GM12874 (cell line): Measurements from ENCODE around the gene UVSSA.

Experiments used
- TF ChIP-seq, protein P1 (sequence below): IDR thresholded peaks from 2 replicates; pipeline ENCODE4 v1.5.1; 2011; ENCODE audit warnings: low read depth, mild to moderate bottlenecking, control low read depth, low read length, moderate library complexity; ENCODE audit not compliant: insufficient read depth

Gene UVSSA

DNA sequence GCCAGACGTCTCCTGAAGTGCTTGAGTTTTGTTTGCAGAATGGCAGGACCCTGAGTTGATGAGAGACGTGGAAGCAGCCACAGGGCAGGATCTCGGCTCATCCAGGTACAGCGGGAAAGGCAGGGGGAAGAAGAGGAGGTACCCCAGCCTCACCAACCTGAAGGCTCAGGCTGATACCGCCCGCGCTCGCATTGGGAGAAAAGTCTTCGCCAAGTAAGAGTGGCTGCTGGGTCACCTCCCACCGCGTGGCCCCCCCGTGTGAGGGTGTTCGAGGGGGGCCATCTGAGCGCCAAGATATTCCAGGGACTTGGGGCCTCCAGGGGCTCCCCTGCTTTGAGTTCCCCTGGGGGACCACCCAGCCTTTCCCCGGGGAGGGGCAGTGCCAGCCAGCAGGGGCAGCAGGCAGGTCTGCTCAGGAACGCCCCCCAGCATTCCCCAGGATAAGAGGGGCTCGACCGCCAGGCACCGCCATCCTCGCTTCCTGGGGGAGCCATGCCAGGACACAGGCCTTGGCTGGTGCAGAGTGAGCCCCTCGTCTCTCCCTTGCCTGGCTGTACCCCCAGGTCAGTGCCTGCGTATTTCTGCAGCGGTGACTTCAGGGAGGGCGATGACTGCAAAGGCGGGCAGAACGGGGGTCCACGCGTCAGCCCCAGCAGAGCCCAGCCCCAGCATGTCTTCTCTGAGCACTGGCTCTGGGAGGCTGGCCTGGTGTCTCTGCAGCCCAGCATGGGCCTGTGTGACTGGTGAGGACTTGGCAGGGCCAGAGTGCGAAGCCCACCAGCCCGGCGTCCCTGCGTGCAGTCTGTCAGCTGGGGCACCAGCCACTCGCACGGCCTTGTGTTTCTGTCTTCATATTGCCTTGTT lies 37.0 kb downstream of the UVSSA start:
- TF ChIP-seq, protein P1, sequence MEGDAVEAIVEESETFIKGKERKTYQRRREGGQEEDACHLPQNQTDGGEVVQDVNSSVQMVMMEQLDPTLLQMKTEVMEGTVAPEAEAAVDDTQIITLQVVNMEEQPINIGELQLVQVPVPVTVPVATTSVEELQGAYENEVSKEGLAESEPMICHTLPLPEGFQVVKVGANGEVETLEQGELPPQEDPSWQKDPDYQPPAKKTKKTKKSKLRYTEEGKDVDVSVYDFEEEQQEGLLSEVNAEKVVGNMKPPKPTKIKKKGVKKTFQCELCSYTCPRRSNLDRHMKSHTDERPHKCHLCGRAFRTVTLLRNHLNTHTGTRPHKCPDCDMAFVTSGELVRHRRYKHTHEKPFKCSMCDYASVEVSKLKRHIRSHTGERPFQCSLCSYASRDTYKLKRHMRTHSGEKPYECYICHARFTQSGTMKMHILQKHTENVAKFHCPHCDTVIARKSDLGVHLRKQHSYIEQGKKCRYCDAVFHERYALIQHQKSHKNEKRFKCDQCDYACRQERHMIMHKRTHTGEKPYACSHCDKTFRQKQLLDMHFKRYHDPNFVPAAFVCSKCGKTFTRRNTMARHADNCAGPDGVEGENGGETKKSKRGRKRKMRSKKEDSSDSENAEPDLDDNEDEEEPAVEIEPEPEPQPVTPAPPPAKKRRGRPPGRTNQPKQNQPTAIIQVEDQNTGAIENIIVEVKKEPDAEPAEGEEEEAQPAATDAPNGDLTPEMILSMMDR: no peak

DNA sequence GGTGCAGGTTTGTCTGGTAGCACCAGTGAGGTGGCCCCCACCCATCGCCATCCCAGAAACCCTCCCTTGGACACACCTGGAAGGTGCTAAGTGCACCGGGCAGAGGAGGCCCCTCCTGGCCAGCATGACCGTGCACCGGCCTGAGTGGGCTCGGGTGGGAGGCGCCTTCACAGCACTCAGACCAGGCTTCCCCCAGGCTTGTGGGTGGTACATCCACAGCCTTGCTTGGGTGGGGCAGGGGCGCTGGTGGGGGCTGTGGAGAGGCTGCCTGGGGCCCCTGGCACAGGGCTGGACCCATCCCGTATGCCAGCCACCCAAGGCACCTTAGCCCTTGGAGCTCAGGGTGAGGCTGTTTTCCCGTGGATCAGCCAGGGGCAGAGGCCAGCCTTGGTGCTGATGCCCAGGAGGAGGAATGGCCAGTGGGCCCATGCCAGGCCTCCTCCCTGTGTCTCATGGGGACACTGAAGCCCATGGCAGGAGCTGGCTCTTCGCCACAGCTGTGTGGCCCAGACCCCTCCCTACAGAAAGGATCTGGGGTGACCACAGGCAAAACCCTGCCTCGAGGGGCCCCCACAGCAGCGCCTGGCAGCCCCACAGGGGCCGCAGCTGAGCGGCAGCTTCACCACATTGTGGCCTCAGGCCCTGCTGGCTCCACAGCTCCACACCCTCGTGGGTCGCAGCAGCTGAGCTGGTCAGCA lies 37.8 kb downstream of the UVSSA start:
- TF ChIP-seq, protein P1: no peak

DNA sequence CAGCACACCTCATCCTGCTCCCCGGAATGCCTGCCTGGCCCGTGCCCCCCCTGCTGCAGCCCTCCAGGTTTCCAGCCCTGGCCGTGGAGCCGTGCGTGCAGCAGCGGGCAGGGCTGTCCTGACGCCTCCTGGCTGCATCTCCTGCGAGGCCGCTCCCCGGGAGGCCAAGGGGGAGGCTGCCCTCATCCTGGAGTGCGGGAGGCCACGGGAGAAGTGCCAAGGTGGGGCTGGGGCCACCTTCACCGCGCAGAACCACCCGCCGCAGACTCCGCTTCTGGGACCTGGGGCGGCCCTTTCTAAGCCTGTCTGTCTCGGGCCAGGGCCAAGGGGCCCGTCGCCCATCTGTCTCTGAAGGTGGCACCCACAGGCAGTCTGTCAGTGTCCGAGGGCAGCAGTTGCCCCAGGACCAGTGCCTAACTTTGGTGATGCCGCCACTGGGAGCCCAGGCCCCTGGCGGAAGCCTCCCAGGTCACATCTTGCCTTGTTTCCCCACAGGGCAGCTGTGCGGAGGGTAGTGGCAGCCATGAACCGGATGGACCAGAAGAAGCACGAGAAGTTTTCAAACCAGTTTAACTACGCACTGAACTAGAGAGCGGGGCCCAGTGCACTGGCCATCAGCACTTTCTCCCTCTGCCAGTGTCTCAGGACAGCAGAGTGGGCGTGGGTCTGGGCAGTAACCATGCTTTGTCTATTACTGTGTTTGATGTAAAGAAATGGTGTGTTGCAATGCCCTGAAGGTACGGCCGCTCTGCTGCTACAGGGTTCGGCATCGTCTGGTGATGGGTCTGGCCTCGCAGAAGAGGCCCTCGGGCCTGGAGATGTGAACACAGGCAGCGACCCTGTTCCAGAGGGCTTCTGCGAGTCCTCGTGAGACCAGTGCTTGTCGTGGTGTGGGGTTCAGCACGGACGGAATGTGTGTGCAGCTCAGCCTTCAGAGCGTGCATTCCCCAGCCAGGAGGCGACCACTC lies 38.6 kb downstream of the UVSSA start:
- TF ChIP-seq, protein P1: no peak

DNA sequence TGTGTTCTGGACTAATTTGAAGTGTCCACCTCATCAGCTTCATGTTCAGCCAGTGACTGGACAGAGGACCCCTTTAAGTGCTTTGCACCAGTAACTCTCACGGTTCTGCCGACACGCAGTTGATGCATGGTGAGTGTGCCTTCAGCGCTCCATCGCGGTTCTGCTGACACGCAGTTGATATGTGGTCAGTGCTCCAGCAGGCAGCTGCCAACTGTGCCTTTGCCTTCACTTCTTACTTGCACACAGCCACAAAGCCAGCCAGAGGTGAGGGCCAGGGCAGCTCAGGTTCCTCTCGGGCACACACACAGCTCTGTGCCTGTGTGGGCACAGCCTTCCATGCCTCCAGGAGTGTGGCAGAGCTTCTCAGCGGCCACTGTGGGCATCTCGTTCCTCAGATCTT lies 46.9 kb downstream of the UVSSA start:
- TF ChIP-seq, protein P1: no peak

DNA sequence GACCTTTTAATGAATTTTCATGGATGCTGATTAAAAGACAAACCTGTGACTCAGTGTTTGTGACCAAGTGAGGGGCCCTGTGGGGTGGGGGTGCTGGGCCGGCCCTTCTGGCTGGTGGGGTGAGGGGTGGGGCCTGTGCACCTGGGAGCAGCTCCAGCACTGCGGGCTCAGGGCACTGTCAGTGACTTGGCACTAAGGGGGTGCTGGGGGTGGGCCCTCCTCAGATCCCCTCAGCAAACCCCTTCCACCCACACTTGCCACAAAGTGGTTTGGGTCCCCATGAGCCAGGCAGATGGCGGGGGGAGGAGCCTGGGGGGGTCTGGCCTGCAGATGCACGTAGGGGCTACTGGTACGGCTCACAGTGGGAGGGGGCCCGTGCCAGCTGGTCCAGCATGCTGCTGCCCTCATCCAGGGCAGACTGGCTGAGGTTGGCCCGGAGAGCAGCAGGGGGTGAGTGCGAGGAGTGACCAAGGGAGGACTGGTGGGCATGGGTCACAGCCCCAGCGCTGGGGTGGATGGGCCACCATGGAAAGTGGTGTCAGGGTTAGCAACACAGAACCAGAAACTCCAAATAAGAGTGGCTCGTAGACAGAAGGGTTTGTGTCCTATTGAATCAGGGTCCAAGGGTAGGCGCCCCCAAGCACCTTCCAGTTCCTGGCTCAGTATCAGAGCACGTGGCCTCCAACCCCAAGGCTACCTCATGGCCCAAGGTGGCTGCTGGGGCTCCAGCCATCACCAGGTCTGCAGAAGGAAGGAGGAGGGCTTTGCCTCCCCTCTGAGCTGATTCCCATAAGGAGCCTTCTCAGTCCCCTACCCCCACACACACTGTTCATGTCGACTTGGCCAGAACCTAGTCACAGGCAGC lies 49.2 kb downstream of the UVSSA start:
- TF ChIP-seq, protein P1: no peak

DNA sequence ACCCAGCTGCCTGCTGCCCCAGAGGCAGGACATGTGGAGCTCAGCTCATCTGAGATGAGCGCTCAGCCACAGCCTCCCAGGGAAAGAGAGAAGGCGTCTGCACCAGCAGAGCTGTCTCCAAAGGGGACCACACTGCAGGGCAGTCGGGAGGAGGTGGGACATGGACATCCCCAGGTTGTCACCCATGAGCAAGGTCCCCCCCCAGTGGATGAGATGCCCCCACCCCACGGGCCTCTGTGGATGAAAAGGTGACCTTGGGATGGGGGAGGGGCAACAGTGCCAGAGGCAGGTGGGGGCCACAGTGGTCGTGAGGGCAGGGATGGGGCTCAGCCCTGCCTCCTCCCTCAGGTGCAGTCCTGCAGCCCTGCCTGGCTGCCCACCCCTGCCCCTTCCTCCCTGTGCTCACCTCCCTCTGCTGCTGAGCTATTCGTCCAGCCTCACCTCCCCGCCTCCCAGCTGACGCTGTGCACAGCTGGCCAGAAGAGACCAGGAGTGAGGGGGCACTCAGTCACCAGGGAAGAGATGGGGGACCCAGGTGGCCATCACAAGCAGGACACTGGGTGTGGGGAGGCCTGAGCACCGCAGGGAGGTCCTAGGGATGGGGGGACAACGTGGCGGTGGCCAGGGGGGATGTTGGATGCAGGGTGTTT lies 49.9 kb downstream of the UVSSA start:
- TF ChIP-seq, protein P1: no peak
